GM12878 (cell line): ENCODE results near the gene STEAP3. TPM values are rescaled to one million over a fixed set of nuclear protein-coding genes. Genes with fewer than 3 reads are reported as not detected.

Experiments
- ATAC-seq: fragments of 200-7000 bp; cut with Tn5 transposase; 3 replicates; pipeline ENCODE4 v1.9.1; 2020; ENCODE audit warnings: mild to moderate bottlenecking, moderate library complexity
- BruUV-seq: library from RNA; stranded (reverse); fragments of 400-500 nt; replicated peaks from 2 replicates; lab custom pipeline; 2021; lab: Mats Ljungman, UMichigan
- CTCF ChIA-PET: fragments of 300-600 bp; sonication (Branson Sonifier 250); formaldehyde crosslinking; extraction: SDS; loops from one replicate; lab custom pipeline; 2021; ENCODE audit warnings: inconsistent platforms; lab: Yijun Ruan, JAX
- POLR2A ChIA-PET: fragments of 350-600 bp; formaldehyde crosslinking; extraction: SDS; loops from one replicate; lab custom pipeline; 2021; ENCODE audit warnings: inconsistent platforms; lab: Charles Lee
- RAD21 ChIA-PET: fragments of 300-600 bp; sonication (Branson Sonifier 250); formaldehyde crosslinking; loops from one replicate; lab custom pipeline; 2023; ENCODE audit warnings: antibody characterized with exemption; ENCODE audit not compliant: unreplicated experiment; lab: Charles Lee
- SMC1A ChIA-PET: fragments of 300-600 bp; sonication (Branson Sonifier 250); formaldehyde crosslinking; loops from one replicate; lab custom pipeline; 2023; ENCODE audit not compliant: unreplicated experiment, uncharacterized antibody; lab: Charles Lee
- DNase-seq: peaks from one replicate; pipeline ENCODE4 v3.0.0-alpha.2; 2011; ENCODE audit warnings: low read depth, low spot score
- FAIRE-seq: peaks from 3 replicates; lab custom pipeline; 2011; peaks lifted over from hg19 to GRCh38; lab: Jason Lieb, UNC
- H2AFZ ChIP-seq: 2 replicates; pipeline ENCODE4 v1.6.0; 2011; ENCODE audit warnings: low read depth, low read length, control low read depth; ENCODE audit not compliant: control insufficient read depth
- H3K27ac ChIP-seq: 2 replicates; pipeline ENCODE4 v1.5.1; 2011; ENCODE audit warnings: control low read depth; ENCODE audit not compliant: control insufficient read depth, insufficient read depth
- H3K27me3 ChIP-seq, 2 experiments: replicated peaks in 1 of 2; 2 replicates each; pipeline versions ENCODE4 v1.6.0 to v1.6.1; 2011; ENCODE audit warnings: low read length in 1 of 2; ENCODE audit not compliant: control insufficient read depth in 2 of 2, insufficient read depth in 2 of 2
- H3K36me3 ChIP-seq, 2 experiments: 2 replicates each; pipeline ENCODE4 v1.5.1; 2011; ENCODE audit warnings: low read length in 1 of 2; ENCODE audit not compliant: control insufficient read depth in 2 of 2, insufficient read depth in 2 of 2
- H3K4me1 ChIP-seq: 2 replicates; pipeline ENCODE4 v1.6.1; 2011; ENCODE audit warnings: mild to moderate bottlenecking, low read length, moderate library complexity, mixed read lengths; ENCODE audit not compliant: control insufficient read depth, insufficient read depth
- H3K4me2 ChIP-seq: 2 replicates; pipeline ENCODE4 v1.6.0; 2011; ENCODE audit warnings: control low read depth; ENCODE audit not compliant: control insufficient read depth, insufficient read depth
- H3K4me3 ChIP-seq: fragments of 200-600 bp; sonication (generic); 2 replicates; pipeline ENCODE4 v1.5.1; 2016
- H3K79me2 ChIP-seq: 2 replicates; pipeline ENCODE4 v1.6.0; 2011; ENCODE audit warnings: low read length; ENCODE audit not compliant: control insufficient read depth, insufficient read depth
- H3K9ac ChIP-seq: 2 replicates; pipeline ENCODE4 v1.8.0; 2011; ENCODE audit warnings: low read length, control low read depth, mixed read lengths; ENCODE audit not compliant: control insufficient read depth, insufficient read depth
- H3K9me3 ChIP-seq: replicated peaks from 3 replicates; pipeline ENCODE4 v1.5.1; 2011; ENCODE audit warnings: mild to moderate bottlenecking, low read length; ENCODE audit not compliant: control insufficient read depth, insufficient read depth
- H4K20me1 ChIP-seq: 2 replicates; pipeline ENCODE4 v1.6.0; 2011; ENCODE audit not compliant: control insufficient read depth, insufficient read depth
- E2F4 ChIP-seq: IDR thresholded peaks from 2 replicates; pipeline ENCODE4 v1.6.1; 2012; ENCODE audit warnings: low read depth, low read length, improper control_type of control experiment
- FOXK2 ChIP-seq: fragments of 450-650 bp; IDR thresholded peaks from 2 replicates; pipeline ENCODE4 v1.6.1; 2017; ENCODE audit warnings: mild to moderate bottlenecking, moderate library complexity
- GATAD2B ChIP-seq: fragments of 450-650 bp; conservative IDR thresholded peaks from 2 replicates; pipeline ENCODE4 v1.6.1; 2017; ENCODE audit warnings: low read depth, mild to moderate bottlenecking, moderate library complexity
- LARP7 ChIP-seq: fragments of 450-650 bp; IDR thresholded peaks from 2 replicates; pipeline ENCODE4 v1.6.1; 2017; ENCODE audit warnings: mild to moderate bottlenecking
- NFXL1 ChIP-seq: fragments of 450-650 bp; IDR thresholded peaks from 2 replicates; pipeline ENCODE4 v1.6.1; 2017; ENCODE audit warnings: antibody characterized with exemption, mild to moderate bottlenecking, borderline replicate concordance
- NFYA ChIP-seq: IDR thresholded peaks from 2 replicates; pipeline ENCODE4 v1.6.1; 2011; ENCODE audit warnings: low read depth, mild to moderate bottlenecking, low read length, improper control_type of control experiment, borderline replicate concordance
- NFYB ChIP-seq: IDR thresholded peaks from 2 replicates; pipeline ENCODE4 v1.6.1; 2011; ENCODE audit warnings: low read depth, mild to moderate bottlenecking, low read length, improper control_type of control experiment, moderate library complexity; ENCODE audit not compliant: insufficient read depth
- NRF1 ChIP-seq: conservative IDR thresholded peaks from 2 replicates; pipeline ENCODE4 v1.6.1; 2011; ENCODE audit warnings: mild to moderate bottlenecking, low read depth, low read length, improper control_type of control experiment
- SPI1 ChIP-seq: IDR thresholded peaks from 2 replicates; pipeline ENCODE4 v1.6.1; 2011; ENCODE audit warnings: low read depth, mild to moderate bottlenecking, low read length, moderate library complexity, borderline replicate concordance; ENCODE audit not compliant: insufficient read depth
- WGBS: methylation state at CpG from one replicate; pipeline ENCODE4 v1.1.6; 2016; ENCODE audit warnings: low lambda C conversion rate; ENCODE audit not compliant: insufficient replicate concordance, insufficient coverage; ENCODE audit errors: missing lambda C conversion rate; 5-methylcytosine and 5-hydroxymethylcytosine counted together
- in situ Hi-C: fragments of 300-500 bp; cut with MboI; formaldehyde crosslinking; loops from 9 replicates; pipeline ENCODE4 v1.14.3; 2018; ENCODE audit warnings: mixed read lengths
- intact Hi-C: fragments of 100-400 bp; cut with micrococcal nuclease; formaldehyde crosslinking; loops from one replicate; pipeline ENCODE4 v1.14.2; 2022; ENCODE audit not compliant: unreplicated experiment
- polyA plus RNA-seq, 11 experiments: library from polyadenylated mRNA; depleted of rRNA in 4 of 11; unstranded in 6 of 11; stranded (reverse) in 5 of 11; fragments of >200 nt; fragmentation: Nextera tagmentation in 4 of 11; fragmentation: Illumina TruSeq in 1 of 11; extraction: Ambion mirVana in 4 of 11; extraction: Trizol in 1 of 11; gene quantifications; 1 replicate in 1 of 11; 2 replicates in 10 of 11; pipeline versions ENCODE4 v1.2.1 to v1.2.3, GENCODE V29; 2011 to 2016; ENCODE audit warnings: inconsistent platforms in 2 of 11, missing spikeins in 2 of 11, low read depth in 1 of 11
- total RNA-seq, 4 experiments: library from RNA; depleted of rRNA in 3 of 4; stranded (reverse); fragments of >200 nt in 3 of 4; fragmentation: Illumina TruSeq in 1 of 4; extraction: Trizol in 1 of 4; gene quantifications; 2 replicates each; pipeline versions ENCODE4 v1.2.1 to v1.2.3, GENCODE V29; 2013 to 2021
- TF ChIP-seq, protein P1 (sequence below): IDR thresholded peaks from 2 replicates; pipeline ENCODE4 v1.6.1; 2012; ENCODE audit warnings: mild to moderate bottlenecking, low read depth, low read length
- TF ChIP-seq, protein P2 (sequence below): fragments of 150-350 bp; IDR thresholded peaks from 2 replicates; pipeline ENCODE4 v1.6.1; 2014; ENCODE audit warnings: mild to moderate bottlenecking, low read depth, low read length
- TF ChIP-seq, protein P3 (sequence below): IDR thresholded peaks from 2 replicates; pipeline ENCODE4 v1.6.1; 2012; ENCODE audit warnings: low read depth, low read length, improper control_type of control experiment

The STEAP3 gene
- total and polyA plus RNA-seq, 10 of the 15 experiments (the other 5 are each of a cell fraction or from before 2014, with no cell fraction given), result 0.42 to 8.3 (median 4.8) TPM

DNA sequence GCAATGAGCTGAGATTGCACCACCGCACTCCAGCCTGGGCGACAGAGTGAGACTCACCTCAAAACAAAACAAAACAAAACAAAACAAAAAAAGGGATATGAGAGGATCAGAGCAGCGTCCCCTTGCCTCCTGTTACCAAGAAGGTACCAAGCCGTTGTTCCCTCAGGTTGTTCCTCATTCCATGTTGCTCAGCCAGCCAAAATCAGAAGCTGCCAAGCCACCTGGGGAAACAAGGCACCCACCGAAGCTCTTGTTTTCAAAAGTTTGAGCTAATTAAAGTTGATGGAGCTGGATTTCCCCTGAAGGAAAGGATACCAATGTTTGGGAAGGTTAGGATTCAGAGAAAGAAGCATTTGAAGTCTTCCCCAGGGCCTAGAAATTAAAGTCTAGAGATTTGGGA, 21.8 kb upstream of the STEAP3 start:
- BruUV-seq, result no TSS peak
- Histone ChIP-seq H3K27ac (no peak overlapping the region), H3K36me3 (no peaks in the 10 kb centered on the region), H3K4me2 (no peak overlapping the region), H3K9me3 (no peaks in the 10 kb centered on the region), H3K4me3 (no peak overlapping the region), H3K9ac (no peak overlapping the region), H3K27me3 (peaks cover 0 to 4% of the 10 kb centered on the region in 2 experiments; a peak in 2 of 4 replicates), H3K4me1 (peaks cover 3% of the 10 kb centered on the region; the same call in 1 of the 2 replicates), H2AFZ (no peak overlapping the region), H4K20me1 (no peaks in the 10 kb centered on the region), H3K79me2 (no peaks in the 10 kb centered on the region)
- intact Hi-C loops, result no loop called here
- WGBS, result 47% methylated on average over 5 of the region's 5 CpGs
- ATAC-seq (no peak), DNase-seq (no peak), FAIRE-seq (no peak)
- TF ChIP-seq NRF1 (no peak), SPI1 (no peak), FOXK2 (no peak), GATAD2B (no peak), NFYB (no peak), E2F4 (no peak), NFXL1 (no peak), NFYA (no peak), LARP7 (no peak)
- TF ChIP-seq, protein P1, sequence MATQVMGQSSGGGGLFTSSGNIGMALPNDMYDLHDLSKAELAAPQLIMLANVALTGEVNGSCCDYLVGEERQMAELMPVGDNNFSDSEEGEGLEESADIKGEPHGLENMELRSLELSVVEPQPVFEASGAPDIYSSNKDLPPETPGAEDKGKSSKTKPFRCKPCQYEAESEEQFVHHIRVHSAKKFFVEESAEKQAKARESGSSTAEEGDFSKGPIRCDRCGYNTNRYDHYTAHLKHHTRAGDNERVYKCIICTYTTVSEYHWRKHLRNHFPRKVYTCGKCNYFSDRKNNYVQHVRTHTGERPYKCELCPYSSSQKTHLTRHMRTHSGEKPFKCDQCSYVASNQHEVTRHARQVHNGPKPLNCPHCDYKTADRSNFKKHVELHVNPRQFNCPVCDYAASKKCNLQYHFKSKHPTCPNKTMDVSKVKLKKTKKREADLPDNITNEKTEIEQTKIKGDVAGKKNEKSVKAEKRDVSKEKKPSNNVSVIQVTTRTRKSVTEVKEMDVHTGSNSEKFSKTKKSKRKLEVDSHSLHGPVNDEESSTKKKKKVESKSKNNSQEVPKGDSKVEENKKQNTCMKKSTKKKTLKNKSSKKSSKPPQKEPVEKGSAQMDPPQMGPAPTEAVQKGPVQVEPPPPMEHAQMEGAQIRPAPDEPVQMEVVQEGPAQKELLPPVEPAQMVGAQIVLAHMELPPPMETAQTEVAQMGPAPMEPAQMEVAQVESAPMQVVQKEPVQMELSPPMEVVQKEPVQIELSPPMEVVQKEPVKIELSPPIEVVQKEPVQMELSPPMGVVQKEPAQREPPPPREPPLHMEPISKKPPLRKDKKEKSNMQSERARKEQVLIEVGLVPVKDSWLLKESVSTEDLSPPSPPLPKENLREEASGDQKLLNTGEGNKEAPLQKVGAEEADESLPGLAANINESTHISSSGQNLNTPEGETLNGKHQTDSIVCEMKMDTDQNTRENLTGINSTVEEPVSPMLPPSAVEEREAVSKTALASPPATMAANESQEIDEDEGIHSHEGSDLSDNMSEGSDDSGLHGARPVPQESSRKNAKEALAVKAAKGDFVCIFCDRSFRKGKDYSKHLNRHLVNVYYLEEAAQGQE, result no peak
- TF ChIP-seq, protein P2, sequence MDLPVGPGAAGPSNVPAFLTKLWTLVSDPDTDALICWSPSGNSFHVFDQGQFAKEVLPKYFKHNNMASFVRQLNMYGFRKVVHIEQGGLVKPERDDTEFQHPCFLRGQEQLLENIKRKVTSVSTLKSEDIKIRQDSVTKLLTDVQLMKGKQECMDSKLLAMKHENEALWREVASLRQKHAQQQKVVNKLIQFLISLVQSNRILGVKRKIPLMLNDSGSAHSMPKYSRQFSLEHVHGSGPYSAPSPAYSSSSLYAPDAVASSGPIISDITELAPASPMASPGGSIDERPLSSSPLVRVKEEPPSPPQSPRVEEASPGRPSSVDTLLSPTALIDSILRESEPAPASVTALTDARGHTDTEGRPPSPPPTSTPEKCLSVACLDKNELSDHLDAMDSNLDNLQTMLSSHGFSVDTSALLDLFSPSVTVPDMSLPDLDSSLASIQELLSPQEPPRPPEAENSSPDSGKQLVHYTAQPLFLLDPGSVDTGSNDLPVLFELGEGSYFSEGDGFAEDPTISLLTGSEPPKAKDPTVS, result no peak
- TF ChIP-seq, protein P3, sequence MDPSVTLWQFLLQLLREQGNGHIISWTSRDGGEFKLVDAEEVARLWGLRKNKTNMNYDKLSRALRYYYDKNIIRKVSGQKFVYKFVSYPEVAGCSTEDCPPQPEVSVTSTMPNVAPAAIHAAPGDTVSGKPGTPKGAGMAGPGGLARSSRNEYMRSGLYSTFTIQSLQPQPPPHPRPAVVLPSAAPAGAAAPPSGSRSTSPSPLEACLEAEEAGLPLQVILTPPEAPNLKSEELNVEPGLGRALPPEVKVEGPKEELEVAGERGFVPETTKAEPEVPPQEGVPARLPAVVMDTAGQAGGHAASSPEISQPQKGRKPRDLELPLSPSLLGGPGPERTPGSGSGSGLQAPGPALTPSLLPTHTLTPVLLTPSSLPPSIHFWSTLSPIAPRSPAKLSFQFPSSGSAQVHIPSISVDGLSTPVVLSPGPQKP, result no peak
- RAD21 ChIA-PET, result no interaction called here
- SMC1A ChIA-PET, result interaction anchor here (1.0 kb wide), 1 partner anchor 9 kb away, joined by 3 read pairs; no protein-coding TSS in a partner anchor
- CTCF ChIA-PET, result interaction anchor here (1.5 kb wide), 1 partner anchor 19 kb away, joined by 3 read pairs; no protein-coding TSS in a partner anchor
- in situ Hi-C loops, result no loop called here
- POLR2A ChIA-PET, result no interaction called here
